Rectal smooth muscle tissue (tissue), 1 donor: ENCODE results near the gene FBXL19.
A peak's percentile ranks its signal among the peaks of the same experiment; 100 is the strongest.

Source experiments
- H3K27ac ChIP-seq: one replicate; pipeline ENCODE4 v1.7.0; 2013; ENCODE audit warnings: low read depth, low read length, inconsistent platforms
- H3K27me3 ChIP-seq: one replicate; pipeline ENCODE4 v1.7.0; 2013; ENCODE audit warnings: low read length; ENCODE audit not compliant: control insufficient read depth, insufficient read depth
- H3K36me3 ChIP-seq: one replicate; pipeline ENCODE4 v1.7.0; 2013; ENCODE audit warnings: low read length; ENCODE audit not compliant: control insufficient read depth, insufficient read depth
- H3K4me1 ChIP-seq: one replicate; pipeline ENCODE4 v1.7.0; 2013; ENCODE audit warnings: low read length; ENCODE audit not compliant: control insufficient read depth, insufficient read depth
- H3K4me3 ChIP-seq: one replicate; pipeline ENCODE4 v1.7.0; 2013; ENCODE audit warnings: low read length
- H3K9ac ChIP-seq: one replicate; pipeline ENCODE4 v1.7.0; 2013; ENCODE audit warnings: low read length

FBXL19 gene

DNA sequence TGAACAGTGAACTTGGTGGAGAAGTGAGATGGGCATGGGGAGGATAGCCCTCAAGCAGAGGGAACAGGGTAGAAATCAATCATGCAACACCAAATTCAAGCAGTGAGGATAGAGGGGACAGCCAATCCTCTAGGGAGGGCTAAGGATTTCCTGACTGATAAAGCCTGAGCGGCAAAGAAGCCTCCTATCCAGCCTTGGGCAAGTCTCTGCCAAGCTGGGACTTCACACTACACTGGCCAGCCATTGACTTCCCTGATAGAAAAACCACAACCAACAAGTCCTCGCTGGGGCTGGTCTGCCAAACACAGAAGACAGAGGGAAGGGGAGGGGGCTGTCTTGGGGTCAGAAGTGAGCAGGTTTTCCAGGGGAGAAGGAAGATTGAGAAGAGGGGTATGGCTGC, 2.5 kb upstream of the FBXL19 start:
- Histone ChIP-seq H3K36me3 (no peaks in the 10 kb centered on the region), H3K27me3 (no peaks in the 10 kb centered on the region), H3K27ac (peak overlapping the region; percentile 100), H3K9ac (no peak overlapping the region), H3K4me1 (peaks cover 5% of the 10 kb centered on the region), H3K4me3 (no peak overlapping the region)

DNA sequence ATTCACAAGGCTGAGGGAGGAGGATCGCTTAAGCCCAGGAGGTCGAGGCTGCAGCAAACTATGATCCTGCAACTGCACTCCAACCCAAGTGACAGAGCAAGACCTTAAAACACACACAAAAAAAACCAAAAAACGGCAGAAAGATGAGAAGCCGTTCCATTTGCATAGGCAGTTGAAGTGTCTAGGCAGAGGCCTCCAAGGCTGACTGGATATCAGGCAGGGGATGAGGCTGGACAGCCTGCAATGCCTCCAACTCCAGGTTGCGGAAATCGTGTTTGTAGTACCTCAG, 2.0 kb upstream of the FBXL19 start:
- Histone ChIP-seq H3K36me3 (no peaks in the 10 kb centered on the region), H3K27me3 (no peaks in the 10 kb centered on the region), H3K9ac (no peak overlapping the region), H3K4me3 (peak overlapping the region; percentile 89), H3K27ac (peak overlapping the region; percentile 100), H3K4me1 (peaks cover 5% of the 10 kb centered on the region)

DNA sequence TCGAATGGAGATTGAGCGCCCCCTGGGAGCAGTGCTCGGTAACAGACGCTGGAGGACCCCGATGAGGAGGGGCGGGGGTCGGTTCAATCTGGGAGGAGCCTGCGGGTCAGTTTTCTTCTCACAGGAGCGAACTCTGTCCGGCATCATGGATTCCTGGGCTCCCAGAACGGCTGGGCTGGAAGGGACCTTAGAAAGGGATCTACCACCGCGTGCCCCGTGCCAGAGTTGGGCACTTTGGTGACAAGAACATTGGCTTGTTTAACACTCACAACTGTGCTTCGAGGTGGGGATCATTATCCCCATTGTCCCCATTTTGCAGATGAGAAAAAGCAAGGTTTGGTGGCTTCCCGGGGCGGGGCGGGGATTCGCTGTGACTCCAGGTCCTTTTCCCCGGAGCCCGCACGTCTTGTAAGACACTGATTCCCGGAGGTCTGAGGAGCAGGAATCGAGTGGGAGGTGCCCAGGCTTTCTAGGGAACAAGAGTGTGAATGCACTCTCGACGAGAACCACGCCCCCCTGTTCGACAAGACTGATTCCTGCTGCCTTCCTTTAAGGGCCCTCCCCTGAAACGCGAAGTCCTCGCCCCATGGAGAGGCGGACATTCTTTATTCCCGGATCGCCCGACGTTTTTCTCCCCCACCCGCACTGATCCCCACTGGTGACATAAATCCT, 1.5 kb upstream of the FBXL19 start:
- Histone ChIP-seq H3K9ac (peak overlapping the region; percentile 75), H3K27me3 (no peaks in the 10 kb centered on the region), H3K36me3 (no peaks in the 10 kb centered on the region), H3K4me1 (peaks cover 5% of the 10 kb centered on the region), H3K4me3 (peak overlapping the region; percentile 89), H3K27ac (peak overlapping the region; percentile 100)

DNA sequence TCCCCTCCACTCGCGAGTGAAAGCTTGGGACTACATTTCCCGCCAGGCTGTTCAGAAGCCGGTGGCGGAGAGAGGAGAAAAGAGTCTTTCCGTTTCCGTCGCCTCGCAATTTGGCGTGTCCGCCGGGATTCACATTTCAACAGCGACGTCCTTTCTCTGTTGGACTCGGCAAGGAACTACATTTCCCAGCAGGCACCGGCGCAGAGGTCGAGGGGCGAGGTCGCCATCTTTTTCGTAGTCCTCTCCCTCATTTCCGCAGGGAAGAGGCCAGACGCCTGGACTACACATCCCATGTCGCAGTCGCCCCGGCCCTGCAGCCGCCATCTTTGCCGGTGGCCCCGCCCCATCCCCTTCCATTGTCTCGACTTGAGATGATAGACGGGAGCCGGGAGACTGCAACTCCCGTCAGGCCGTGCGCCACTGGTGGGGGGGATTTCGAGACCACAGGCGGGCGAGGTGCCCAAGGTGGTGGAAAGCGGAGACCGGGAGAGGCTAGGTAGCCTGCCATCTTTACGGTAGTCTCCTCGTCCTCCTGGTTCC, 882 bp upstream of the FBXL19 start:
- H3K4me3 ChIP-seq, result peak overlapping the region; percentile 97
- H3K27me3 ChIP-seq, result no peaks in the 10 kb centered on the region
- peak overlapping the region; percentile 75 for H3K9ac ChIP-seq
- peak overlapping the region; percentile 100 for H3K27ac ChIP-seq
- peaks cover 5% of the 10 kb centered on the region for H3K4me1 ChIP-seq
- no peaks in the 10 kb centered on the region for H3K36me3 ChIP-seq

DNA sequence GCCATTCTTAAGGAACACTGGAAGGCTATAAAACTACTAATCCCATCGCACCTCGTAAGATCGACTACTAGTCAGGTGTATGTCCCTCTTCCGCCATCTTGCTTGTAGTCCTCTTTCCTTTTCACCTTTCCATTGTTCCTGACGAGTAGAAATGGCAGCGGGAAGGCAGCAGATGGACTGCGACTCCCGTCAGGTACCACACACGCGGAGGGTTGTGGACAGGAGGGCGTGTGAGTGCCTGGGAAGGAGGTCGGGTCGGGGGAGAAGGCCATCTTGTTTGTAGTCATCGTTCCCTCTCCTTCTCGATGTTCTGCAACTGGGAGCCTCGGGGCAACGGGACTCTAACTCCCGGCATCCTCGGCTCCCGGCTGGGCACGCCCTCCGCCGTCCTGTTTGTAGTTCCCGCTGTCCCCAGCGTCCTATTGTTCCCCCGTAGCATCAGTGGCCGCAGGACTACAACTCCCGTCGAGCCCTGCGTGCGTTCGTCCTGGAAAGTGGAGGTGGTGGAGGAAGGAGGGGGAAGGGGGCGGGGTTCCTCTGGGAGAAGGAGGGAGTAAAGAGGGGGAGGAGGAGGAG, 324 bp upstream of the FBXL19 start:
- Histone ChIP-seq H3K4me3 (peak overlapping the region; percentile 97), H3K27me3 (no peaks in the 10 kb centered on the region), H3K27ac (peak overlapping the region; percentile 100), H3K36me3 (no peaks in the 10 kb centered on the region), H3K4me1 (peaks cover 5% of the 10 kb centered on the region), H3K9ac (peak overlapping the region; percentile 62)

DNA sequence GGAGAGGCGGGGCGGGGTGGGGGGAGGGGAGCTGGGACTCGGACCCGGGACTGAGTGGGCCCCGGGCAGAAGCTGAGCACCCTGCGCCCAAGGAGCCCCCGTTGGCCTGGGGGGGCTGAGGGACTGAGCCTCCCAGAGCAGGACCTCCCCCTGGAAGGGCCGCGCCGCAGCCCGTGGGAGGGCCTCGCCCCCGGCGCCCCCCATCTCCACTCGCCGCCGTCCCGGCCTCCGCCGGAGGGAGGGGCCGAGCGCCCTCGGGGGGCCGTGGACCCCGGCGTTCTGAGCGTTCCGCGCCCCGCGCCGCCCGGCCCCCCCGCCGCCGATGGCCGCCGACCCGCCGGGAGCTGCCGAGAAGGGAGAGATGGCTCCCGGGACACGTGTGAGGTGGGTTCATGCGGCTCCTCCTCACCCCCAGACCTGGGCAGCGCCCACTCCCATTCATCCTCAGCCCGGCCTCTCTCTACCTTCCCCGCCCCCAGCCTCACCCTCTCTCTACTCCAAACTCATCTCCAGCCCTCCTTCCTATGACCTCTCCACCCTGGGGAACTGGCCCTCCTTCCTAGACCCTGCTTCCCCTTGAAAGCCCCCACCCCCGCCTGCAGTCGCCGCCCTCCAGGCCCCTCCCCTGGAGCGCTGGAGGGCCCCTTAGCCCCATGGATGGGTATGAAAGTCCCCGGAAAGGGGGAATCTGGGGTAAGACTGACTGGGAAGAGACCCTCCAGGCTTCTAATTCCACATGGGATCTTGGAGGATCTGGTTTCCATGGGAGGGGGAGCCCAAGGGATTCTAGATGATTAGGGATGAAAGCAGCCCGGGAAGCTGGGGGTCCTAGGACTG, 922 bp downstream of the FBXL19 start:
- peak overlapping the region; percentile 72 for H3K27ac ChIP-seq
- no peak overlapping the region for H3K9ac ChIP-seq
- H3K27me3 ChIP-seq, result no peaks in the 10 kb centered on the region
- peak overlapping the region; percentile 60 for H3K4me3 ChIP-seq
- no peaks in the 10 kb centered on the region for H3K36me3 ChIP-seq
- peaks cover 5% of the 10 kb centered on the region for H3K4me1 ChIP-seq

DNA sequence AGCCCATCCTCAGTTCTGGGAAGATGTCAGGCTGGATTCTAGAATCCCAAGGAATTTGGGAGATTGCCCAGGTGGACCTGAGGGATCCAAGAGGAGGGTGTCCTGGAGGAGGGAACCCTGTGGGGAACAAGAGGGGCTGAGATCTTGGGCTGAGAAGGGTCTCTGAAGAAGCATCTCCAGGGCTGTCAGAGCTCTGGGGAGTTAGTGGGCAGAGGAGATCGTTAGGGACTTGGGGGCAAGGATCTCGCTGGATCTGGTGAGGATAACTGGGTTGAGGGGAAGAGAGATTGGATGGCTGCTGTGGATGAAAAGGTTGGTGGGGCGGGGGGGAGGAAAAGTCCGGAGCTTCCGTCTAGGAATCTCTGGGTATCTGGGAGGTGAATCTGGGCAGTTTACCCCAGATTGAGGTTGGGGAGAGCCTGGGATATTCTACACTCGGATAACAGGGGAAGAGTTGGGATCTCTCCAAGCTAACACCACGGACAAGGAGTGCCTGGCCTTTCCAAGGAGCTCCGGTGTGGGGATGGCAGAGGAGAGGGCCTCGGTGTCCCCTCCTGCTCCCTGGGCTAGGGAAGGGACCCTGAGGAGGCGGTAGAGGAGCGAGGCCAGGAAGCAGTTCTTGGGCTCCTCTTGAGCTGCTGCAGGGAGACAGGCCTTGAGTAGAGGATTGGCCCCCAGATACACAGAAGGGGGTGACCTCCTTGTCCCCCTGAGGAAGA, 1.7 kb downstream of the FBXL19 start:
- Histone ChIP-seq H3K36me3 (no peaks in the 10 kb centered on the region), H3K4me1 (peaks cover 5% of the 10 kb centered on the region), H3K27me3 (no peaks in the 10 kb centered on the region), H3K9ac (no peak overlapping the region), H3K4me3 (peak overlapping the region; percentile 60), H3K27ac (no peak overlapping the region)

DNA sequence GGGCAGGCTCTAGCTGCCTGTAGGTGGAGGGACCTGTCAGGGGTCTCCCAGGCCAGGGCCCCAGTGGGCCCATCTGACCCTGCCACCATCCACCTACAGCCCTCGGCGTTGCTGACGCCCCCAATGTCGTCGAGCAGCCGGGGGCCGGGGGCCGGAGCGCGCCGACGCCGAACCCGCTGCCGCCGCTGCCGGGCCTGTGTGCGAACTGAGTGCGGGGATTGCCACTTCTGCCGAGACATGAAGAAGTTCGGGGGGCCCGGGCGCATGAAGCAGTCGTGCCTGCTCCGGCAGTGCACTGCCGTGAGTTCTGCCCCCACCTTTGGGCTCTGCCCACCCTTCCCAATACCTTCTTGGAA, 2.2 kb downstream of the FBXL19 start:
- Histone ChIP-seq H3K36me3 (peaks cover under 1% of the 10 kb centered on the region), H3K4me1 (peaks cover 5% of the 10 kb centered on the region)

DNA sequence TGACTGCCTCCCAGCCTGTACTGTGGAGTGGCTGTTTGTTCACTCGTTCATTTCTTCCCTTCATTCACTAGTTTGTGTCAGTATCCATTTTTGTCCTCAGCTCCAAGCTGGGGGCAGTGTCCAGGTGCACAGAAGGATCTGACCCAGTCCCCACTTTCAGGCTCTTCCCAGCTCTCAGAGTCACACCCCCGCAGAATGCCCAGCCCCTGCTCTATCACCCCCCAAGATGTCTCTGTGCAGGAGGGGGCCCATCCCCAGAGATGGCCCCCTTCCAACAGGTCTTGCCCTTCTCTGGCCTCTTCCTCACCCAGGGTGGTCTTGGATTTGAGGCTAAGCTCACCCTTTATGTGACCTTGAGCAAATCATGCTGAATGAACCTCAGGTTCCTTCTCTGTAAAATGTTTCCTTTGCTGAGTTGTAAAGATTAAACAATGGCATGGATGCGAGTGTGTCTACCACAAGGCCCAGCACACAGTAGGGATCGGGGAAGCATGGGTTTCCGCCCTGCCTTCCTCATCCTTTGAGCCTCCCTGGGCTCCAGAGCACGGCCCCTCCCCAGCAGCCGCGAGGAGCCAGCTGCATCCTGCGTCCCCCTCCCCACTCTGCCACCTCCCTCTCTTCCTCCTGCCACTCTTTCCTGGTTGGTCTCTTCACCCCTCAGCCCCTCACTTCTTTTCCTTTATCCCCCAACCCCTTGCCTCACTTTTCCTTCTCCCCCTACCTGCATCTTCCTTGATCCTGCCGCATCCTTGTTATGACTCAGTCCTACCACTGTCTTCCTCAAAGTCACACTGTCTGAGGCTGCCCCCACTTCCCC, 2.8 kb downstream of the FBXL19 start:
- H3K9ac ChIP-seq, result no peak overlapping the region
- no peak overlapping the region for H3K4me3 ChIP-seq
- H3K27me3 ChIP-seq, result no peaks in the 10 kb centered on the region
- H3K4me1 ChIP-seq, result peaks cover 5% of the 10 kb centered on the region
- peaks cover 7% of the 10 kb centered on the region for H3K36me3 ChIP-seq
- no peak overlapping the region for H3K27ac ChIP-seq

More for the DNA sequence above, 2.2 kb downstream of the FBXL19 start:
- Histone ChIP-seq H3K27me3 (no peaks in the 10 kb centered on the region), H3K9ac (no peak overlapping the region), H3K27ac (no peak overlapping the region), H3K4me3 (no peak overlapping the region)

DNA sequence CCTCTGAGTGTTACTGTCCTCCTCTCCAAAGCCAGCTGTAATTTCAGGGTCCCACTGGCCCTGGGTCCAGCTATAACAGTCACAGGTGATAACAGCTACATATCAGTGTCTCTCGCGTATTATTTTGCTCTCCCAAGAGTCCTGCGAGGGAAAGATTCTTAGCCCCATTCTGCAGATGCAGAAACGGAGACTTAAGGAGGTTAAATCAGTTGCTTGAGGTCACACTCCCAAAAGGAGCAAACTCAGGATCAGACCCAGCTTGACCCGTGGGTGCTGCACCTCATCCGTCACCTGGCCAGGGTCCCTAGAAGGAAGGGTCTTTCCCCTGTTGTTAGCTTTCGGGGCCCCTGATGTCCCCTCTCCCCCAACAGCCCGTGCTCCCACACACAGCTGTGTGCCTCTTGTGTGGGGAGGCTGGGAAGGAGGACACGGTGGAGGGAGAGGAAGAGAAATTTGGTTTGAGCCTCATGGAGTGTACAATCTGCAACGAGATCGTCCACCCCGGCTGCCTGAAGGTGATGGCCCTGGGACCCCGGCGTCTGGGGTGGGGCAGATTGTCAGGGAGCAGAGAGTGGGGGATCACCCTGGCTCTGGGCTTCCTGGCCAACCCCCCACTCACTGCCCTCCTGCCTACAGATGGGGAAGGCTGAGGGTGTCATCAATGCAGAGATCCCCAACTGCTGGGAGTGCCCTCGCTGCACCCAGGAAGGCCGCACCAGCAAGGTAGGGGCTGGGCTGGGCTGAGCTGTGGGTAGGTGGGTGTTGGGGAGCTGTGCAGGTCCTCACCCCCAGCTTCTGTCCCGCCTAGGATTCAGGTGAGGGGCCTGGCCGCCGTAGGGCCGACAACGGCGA, 3.8 kb downstream of the FBXL19 start:
- H3K4me3 ChIP-seq, result no peak overlapping the region
- H3K27me3 ChIP-seq, result no peaks in the 10 kb centered on the region
- no peak overlapping the region for H3K9ac ChIP-seq
- H3K4me1 ChIP-seq, result peaks cover 5% of the 10 kb centered on the region
- peaks cover 10% of the 10 kb centered on the region for H3K36me3 ChIP-seq
- H3K27ac ChIP-seq, result no peak overlapping the region

DNA sequence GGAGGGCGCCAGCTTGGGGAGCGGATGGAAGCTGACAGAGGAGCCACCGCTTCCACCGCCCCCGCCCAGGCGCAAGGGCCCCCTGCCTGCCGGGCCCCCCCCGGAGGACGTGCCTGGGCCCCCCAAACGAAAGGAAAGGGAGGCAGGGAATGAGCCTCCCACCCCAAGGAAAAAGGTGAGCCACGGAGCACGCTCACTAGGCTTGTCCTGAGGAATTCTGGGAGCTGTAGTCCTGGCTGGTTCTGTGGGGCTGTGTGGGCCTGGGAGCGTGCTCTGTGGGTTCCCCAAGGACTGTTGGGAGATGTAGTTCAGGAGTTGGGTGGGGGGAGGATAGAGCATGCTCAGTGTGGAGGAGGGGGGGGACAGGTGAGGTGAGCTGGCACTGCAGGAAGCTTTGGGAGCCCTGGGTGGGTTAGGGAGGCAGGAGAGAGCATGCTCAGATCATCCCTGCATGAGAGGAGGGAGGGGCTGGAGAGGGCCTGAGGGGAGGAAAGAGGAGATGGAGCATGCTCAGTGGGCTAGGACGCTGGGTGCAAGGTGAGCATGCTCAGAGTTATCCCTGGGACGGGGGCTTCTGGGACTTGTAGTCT, 4.5 kb downstream of the FBXL19 start:
- Histone ChIP-seq H3K27ac (no peak overlapping the region), H3K9ac (no peak overlapping the region), H3K4me1 (peaks cover 5% of the 10 kb centered on the region), H3K4me3 (no peak overlapping the region), H3K36me3 (peaks cover 10% of the 10 kb centered on the region), H3K27me3 (no peaks in the 10 kb centered on the region)
